Embryonic facial prominence (tissue), 1 donor: ENCODE data around the gene TNNC1.

Experiments used
- DNase-seq: peaks from one replicate; pipeline ENCODE4 v3.0.0-alpha.2; 2016; ENCODE audit errors: extremely low spot score

The TNNC1 gene

DNA sequence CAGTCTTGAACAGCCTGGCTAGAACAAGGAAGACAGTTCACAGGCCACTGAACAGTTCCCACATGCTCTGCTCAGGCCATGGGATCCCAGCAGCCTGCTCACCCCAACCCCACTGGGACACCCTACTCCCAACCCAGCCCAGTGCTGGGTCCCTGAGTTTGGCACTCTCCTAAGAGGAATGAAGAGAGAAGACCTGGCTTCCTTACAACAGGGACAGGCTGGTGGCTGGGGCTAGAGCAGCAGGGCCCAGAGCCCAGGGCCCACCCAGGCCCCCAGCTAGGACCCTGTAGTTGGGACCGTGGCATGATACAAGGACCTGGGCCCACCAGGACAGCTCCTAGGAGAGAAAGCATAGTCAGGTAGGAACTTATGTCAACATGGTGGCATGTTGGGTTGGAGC lies 52.3 kb downstream of the TNNC1 start:
- no peak for DNase-seq
